Stimulated activated CD8-positive, alpha-beta memory T cell treated with anti-CD3 and anti-CD28 coated beads, Interleukin-7, amount 100 ng/mL, for 24 hours (primary cell): ENCODE measurements around the gene FAM217A.
"Not testable (repeated sequence)": the region's sequence is repeated elsewhere in the genome, so short reads cannot be mapped to it uniquely, and the experiment has no call there.

ENCODE experiments used
- DNase-seq: peaks from one replicate; pipeline ENCODE4 v3.0.0-alpha.2; 2020; ENCODE audit warnings: low read depth

FAM217A gene, protein sequence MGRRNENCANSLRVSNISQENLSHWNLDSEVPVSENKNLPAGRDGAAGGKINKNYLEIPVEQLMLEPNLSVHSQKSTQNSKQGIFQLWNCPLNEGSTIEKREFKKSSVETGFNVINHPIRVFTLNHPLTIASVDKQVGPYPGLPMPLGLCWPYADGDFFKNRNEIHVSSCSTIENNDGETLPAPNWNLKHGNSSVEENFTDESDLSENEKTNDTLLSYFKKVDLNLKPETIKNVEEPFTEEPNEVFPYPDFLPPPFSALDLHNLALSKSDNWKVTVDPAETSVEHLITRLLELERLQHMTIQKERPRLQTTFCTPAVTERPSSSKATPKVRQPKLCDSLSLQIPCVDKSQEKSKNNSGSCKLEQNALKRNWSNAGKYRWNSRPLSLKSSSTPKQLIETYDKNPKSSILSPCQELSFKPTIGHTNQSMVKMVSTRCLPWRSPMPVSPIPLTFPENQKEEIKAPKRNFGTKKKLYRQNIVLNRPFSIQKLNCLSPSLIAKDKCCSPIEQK

DNA sequence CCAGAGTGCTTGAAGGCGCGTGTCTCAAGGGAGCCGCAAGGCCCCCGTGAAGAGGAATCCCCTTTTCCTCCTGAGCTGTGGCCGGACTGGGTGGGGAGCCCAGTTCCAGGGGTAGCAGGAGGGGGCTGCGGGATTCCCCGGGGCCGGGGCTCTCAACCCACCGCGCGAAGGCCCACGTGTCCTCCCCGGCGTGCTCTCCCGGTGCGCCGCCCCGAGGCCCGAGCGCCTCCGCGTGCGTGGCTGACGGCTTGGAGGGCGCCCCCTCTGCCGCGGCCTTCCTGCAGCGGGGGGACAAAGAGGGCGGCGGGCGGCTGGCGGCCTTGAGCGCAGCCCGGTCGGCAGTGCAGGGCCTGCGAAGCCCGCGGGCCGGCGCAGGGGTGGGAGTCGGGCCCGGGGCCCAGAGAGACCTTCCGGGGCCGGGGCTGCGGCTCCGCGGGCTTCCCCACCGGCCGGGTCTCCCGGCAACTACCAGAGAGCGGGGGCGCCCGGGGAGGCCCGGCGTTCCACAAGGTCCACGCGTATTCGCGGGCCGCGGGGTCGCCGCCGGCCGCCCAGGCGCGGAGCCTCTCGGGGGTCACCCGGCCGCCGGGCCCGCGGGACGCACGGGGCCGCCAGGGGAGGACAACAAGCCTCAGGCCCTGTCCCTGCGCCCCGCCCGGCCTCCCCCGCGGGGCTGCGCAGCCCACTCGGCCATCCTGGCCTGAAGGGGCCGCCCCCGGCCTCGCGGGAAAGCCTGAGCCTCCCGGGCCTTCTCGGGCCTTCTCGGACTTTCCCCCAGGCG, at the start of gene FAM217A:
Gene FAM217A, minus strand, starts transcription at position 447 of the 781 bp plus-strand sequence. CDS start 1,723 bp downstream, outside the sequence.
- no peak for DNase-seq

- DNase-seq: no peak
Observed at GRCh38 chr6:4128072-4128471, 49.1 kb upstream of the FAM217A start.

GRCh38 chr6:4125933-4126864, 47.3 kb upstream of the FAM217A start:
- no peak for DNase-seq

GRCh38 chr6:4125500-4125899, 46.6 kb upstream of the FAM217A start:
- DNase-seq: no peak

DNA sequence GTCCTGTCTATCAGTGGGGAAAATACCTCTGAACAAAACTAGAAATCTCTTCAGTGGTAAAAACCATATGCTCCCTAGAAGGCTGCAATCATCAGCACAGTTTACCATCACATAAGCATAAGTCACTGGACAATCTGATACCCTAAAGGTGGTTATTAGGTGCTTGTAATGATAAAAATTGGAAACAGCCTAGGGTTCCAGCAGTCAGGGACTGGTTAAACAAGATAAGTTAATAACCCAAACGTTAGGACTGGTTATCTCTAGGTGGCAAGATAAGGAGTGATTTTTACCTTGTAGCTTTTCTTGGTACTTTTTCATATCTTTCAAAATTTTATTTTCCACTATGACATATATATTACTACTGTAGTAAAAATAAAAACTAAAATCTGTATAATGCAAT, 45.4 kb upstream of the FAM217A start:
- no peak for DNase-seq

- DNase-seq: no peak
Observed at GRCh38 chr6:4115741-4116140, 36.8 kb upstream of the FAM217A start.

- DNase-seq: no peak
Observed at GRCh38 chr6:4114123-4114522, 35.2 kb upstream of the FAM217A start.

- DNase-seq: no peak
Observed at GRCh38 chr6:4113649-4114048, 34.7 kb upstream of the FAM217A start.

DNA sequence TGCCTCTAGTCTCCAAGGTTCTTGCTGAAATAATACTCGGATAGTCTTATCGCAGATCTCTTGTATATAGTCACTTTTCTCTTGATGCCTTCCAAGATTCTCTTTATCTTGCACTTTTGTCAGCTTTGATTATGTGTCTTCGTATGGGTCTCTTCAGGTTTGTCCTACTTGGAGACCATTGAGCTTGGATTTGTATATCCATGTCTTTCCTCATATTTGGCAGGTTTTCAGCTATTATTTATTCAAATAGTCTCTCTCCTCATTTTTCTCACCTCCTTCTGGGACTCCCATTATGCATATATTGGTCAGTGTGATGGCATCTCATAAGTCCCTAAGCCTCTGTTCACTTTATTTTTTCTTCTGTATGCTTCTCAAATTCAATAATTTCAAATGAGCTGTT, 33.4 kb upstream of the FAM217A start:
- no peak for DNase-seq

- DNase-seq: not testable (repeated sequence)
Observed at GRCh38 chr6:4109363-4109815, 30.5 kb upstream of the FAM217A start.

DNA sequence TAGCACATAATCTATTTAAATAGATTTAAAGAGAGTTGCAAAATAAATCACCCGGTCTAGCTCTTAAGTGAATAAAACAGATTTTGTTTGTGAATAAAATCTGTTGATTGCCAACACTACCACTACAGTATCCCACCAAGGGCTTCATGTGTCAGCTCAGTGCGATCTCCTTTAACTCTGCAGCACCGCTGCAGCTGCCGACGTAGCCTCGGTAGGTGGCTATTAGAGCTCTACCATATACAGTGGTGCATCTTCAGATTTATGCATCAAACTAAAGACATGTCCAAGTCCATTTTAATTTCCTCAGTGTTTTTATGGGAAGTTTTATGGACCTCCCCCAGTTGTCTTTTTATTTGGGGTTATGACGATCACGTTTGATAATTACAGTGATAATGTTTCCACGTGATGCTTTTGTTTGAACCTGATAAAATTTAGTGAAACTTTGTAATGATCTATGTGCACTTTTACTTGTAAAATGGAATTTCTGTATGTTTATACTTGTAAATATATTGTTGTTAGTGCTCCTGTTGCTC, 29.7 kb upstream of the FAM217A start:
- DNase-seq: no peak

DNA sequence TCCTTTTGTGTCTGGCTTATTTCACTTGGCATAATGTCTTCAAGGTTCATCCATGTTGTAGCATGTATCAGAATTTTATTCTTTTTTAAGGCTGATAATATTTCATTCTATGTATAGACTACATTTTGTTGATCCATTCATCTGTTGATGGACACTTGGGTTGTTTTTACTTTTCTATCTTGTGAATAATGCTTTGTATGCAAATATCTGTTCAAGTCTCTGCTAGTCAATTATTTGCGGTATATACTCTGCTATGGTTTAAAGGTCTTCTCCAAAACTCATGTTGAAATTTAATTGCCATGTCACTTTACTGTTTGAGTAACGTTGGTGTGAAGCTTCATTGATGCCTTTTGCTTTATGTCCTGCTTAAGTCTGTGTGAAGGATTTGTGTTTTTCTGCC, 28.9 kb upstream of the FAM217A start:
- no peak for DNase-seq

DNA sequence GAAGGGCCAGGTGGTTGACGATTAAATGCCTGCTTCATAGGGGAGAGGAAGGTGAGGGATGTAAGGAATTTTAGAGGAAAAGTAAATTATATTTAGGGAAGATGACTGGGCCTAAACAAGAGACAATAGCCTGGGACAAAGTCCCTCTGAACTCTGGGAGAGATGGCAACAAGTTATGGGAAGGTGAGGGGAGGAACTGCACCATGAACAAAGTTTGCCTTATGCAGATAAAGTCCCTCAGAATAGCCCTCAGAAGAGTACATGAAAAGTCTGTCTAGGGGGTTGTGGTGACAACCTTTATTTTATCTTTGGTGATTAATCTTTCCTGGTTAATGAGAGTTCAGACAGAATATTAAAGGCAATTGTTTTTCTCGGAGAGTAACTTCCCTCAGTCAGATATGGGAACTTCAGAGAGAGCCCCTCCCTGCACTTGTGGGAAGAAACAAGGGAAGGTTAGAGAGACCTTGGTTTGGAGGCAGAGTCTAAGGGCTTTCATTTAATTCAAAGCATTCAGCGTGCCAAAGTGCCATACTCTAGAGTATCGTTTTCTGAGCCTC, 27.1 kb upstream of the FAM217A start:
- DNase-seq: no peak

DNA sequence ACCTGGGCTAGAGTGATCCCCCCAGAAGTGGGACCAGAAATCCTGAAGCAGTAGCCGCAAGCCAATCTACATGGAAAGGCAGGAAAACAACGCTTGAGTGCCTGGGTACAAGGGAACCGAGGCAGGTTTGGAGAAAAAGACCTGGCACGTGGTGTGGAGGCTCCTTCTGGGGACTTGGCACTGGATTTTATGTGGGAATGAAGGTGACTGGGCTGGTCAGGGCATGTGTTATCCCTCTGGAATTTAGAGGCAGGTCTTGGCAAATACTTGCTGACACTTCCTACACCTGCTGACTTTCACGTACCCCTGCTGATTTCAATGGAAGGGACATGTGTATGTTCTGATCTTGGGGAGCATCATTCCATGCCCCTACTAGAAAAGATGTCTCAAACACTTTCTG, 25.0 kb upstream of the FAM217A start:
- no peak for DNase-seq

DNA sequence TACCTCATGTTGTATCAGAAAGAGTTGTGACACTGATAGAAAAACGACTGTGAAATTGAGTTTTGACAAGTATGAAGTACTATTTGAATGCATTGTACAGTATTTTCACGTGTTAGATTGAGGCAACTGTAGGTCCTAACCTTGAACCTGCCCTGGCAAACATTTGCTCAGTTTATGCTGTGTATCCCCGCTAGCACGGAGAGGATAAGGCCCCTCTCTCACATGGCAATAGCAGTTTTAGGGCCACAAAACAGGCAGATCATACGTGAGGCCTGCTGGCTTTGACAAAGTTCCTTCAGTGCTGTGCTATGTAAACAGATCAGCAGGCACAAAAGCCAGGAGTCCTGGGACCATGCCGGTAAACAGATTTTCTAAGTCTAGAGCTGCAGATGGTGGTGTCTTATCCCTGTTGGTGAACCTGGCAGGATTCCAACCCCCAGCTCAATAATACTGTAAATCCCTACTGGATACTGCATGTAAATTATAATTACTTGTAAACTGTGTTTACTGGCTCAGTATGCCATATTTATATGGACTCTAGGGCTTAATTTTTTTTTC, 23.8 kb upstream of the FAM217A start:
- DNase-seq: no peak

DNA sequence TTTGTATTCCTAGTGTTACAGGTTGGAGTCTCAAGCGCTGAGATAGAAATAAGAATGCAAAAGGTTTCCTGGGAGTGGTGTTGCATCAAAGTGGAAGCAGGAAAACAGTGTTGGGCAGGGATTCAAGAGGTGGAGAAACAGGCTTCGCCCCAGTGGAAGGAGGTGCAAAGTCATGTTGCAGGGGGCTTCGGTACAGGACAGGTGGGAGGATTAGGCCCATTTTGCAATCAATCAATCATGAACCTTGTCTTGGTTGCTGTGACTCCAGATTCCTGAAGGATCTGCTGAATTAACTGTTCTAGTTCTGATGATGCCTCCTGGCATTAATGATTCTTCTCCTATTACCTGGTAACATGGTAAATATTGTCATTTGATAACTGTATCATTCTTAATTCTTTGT, 22.4 kb upstream of the FAM217A start:
- no peak for DNase-seq

GRCh38 chr6:4100655-4101054, 21.7 kb upstream of the FAM217A start:
- DNase-seq: no peak

GRCh38 chr6:4093288-4093687, 14.4 kb upstream of the FAM217A start:
- DNase-seq: no peak

GRCh38 chr6:4091941-4092340, 13.0 kb upstream of the FAM217A start:
- DNase-seq: no peak

GRCh38 chr6:4090043-4090442, 11.1 kb upstream of the FAM217A start:
- not testable (repeated sequence) for DNase-seq

DNA sequence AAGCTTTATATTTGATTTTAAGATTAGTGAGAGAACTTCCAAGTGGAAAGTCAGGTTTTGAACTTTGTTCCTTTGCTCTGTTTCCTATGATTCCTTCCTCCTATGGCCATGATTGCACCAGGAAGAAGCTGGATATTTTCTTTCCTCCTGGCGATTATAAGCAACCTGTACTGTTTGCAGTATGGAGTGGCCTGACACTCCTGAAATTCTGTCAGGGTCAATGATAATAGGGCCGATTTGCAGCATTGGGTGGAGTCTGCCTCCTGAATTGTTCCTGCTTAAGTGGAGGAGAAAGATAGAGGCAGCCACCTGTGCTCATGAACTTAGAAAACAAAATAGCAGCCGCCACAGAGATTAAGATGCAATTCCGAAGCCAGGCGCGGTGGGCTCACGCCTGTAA, 9.8 kb upstream of the FAM217A start:
- DNase-seq: no peak
